Natural killer cell treated with Interleukin-12 subunit alpha and Interleukin-12 subunit beta and Interleukin-15 and Interleukin-18, amount 100 ng/mL, for 72 hours (primary cell): ENCODE results near the gene LIMS2. TPM values are rescaled to one million over a fixed set of nuclear protein-coding genes. Genes with fewer than 3 reads are reported as not detected.

Experiments
- ATAC-seq, 2 donors: fragments of 150-1000 bp; cut with Tn5 transposase in 1 of 2; sonication (Bioruptor Pico), chemical (Tn5 transposase) in 1 of 2; 2 replicates each; pipeline ENCODE4 v1.10.0; 2021
- DNase-seq: peaks from one replicate; pipeline ENCODE4 v3.0.0; 2022; ENCODE audit warnings: low spot score
- H3K27ac Mint-ChIP-seq, 2 donors: 1 replicate in 1 of 2; 2 replicates in 1 of 2; pipeline ENCODE4 v1.8.0; 2022; ENCODE audit warnings: mixed read lengths in 2 of 2, mild to moderate bottlenecking in 1 of 2, moderate library complexity in 1 of 2
- H3K27me3 Mint-ChIP-seq, 2 donors: 1 replicate in 1 of 2; 2 replicates in 1 of 2; pipeline ENCODE4 v1.8.0; 2022; ENCODE audit warnings: mixed read lengths in 2 of 2
- H3K36me3 Mint-ChIP-seq: one replicate; pipeline ENCODE4 v1.8.0; 2022; ENCODE audit warnings: mixed read lengths
- H3K4me1 Mint-ChIP-seq, 2 donors: 1 replicate in 1 of 2; 2 replicates in 1 of 2; pipeline ENCODE4 v1.8.0; 2022; ENCODE audit warnings: low read depth in 2 of 2, mixed read lengths in 2 of 2, mild to moderate bottlenecking in 1 of 2
- H3K4me3 Mint-ChIP-seq: one replicate; pipeline ENCODE4 v1.8.0; 2022; ENCODE audit warnings: mixed read lengths
- H3K9me3 Mint-ChIP-seq: 2 replicates; pipeline ENCODE4 v1.8.0; 2022; ENCODE audit warnings: mixed read lengths
- total RNA-seq, 2 donors: library from RNA; stranded (reverse); gene quantifications; one replicate each; pipeline ENCODE4 v1.2.3, GENCODE V29; 2022

LIMS2 gene, protein sequence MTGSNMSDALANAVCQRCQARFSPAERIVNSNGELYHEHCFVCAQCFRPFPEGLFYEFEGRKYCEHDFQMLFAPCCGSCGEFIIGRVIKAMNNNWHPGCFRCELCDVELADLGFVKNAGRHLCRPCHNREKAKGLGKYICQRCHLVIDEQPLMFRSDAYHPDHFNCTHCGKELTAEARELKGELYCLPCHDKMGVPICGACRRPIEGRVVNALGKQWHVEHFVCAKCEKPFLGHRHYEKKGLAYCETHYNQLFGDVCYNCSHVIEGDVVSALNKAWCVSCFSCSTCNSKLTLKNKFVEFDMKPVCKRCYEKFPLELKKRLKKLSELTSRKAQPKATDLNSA
- not detected for total RNA-seq

DNA sequence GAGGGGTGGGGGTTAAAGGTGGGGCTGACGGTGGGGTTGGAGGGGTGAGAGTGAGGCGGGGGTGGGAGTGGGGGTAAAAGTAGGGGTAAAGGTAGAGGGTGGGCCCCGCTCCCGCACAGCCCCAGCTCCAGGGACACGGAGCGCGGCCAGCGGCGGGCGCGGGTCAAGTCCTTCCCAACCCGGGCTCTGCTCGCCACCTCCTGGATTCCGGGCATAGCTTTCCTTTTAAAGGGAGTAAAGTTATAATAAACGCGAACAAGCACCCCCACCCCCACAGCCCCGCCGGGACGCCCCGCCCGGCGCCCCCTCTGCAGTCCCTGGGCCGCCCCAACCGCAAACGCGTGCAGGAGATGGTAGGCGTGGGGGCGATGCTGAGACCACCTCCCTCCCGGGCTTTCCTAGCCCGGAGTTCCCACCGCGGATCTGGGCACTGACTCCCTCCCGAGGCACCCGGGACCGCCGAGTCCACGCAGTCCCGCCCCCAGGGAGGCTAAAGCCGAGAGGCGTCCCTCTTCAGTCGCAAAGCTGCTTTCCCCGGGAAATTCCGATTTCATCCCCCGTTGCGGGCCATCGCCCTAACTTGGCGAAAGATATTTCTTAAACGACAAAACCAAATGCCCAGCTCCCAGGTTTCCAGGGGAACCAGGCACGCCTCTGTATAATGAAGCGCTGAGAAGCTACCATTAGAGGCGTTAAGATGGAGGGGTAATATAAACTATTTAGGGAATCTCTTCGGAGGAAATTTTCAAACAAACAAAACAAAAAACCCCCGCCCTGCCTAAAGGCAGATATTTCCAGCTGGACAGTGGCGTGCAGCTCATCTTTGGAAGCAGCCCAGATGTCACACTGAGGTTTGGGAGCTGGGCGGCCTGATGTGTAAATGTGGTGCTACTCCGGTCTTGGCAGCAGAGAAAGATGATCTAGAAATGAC lies at the start of gene LIMS2:
LIMS2 (minus strand) TSS at position 200 of the 931 bp plus-strand sequence. CDS start 506 bp downstream, outside the sequence.
- Mint-ChIP-seq H3K27me3 (peaks cover 45 to 52% of the 10 kb centered on the region in 2 donors), H3K27ac (no peak within 1 kb of the TSS)
- peak in 1 of 2 donors; percentile 28 for ATAC-seq

DNA sequence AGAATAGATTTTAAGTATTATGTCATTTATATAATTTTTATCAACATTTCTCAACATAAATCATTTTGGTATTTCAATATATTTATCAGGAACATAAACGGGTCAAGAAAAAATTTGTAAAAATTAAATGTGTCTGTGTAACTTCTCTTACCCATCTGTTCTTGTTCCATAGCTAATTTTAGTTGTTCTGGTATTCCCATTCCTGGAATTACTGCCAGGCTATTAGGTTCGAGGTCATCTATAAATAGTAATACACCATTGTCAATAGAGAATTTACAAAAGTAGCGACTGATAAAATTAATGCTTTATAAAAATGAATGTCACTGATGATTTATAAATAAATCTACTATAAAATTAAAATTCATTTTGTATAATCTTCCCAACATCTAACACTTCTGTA lies 47.5 kb upstream of the LIMS2 start:
- H3K27ac Mint-ChIP-seq = no peak overlapping the region
- no peak overlapping the region for H3K4me3 Mint-ChIP-seq
- DNase-seq = no peak
- peaks cover 18% of the 10 kb centered on the region for H3K36me3 Mint-ChIP-seq
- peaks cover 0 to 4% of the 10 kb centered on the region in 2 donors for H3K4me1 Mint-ChIP-seq
- H3K27me3 Mint-ChIP-seq = no peaks in the 10 kb centered on the region
- ATAC-seq = no peak
- no peaks in the 10 kb centered on the region for H3K9me3 Mint-ChIP-seq

More for the DNA sequence above, at the start of gene LIMS2:
- Mint-ChIP-seq H3K36me3 (no peaks in the 10 kb centered on the region), H3K4me1 (peaks cover 0 to 9% of the 10 kb centered on the region in 2 donors), H3K9me3 (no peaks in the 10 kb centered on the region), H3K4me3 (peak within 1 kb of the TSS; percentile 59)
- DNase-seq = no peak

DNA sequence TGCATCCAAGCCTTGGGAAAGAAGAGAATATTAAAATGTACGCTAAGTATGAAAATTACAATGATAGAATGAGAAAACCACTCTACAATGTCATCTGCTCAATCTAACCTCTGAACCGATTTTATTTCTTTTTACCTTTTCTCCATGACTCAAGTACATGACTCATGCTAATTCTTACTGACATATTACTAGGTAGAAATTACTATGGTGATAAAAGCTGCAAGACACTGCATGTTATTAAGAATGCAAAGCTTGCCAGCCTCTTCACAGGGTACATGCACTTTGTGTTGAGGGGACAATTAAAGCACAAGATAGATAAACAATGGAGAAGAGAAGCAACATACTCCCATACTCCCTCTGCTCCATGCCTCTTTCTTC lies 46.6 kb upstream of the LIMS2 start:
- DNase-seq (no peak), ATAC-seq (no peak)
- Mint-ChIP-seq H3K27ac (no peak overlapping the region), H3K27me3 (no peaks in the 10 kb centered on the region), H3K9me3 (no peaks in the 10 kb centered on the region), H3K4me3 (no peak overlapping the region), H3K36me3 (peaks cover 18% of the 10 kb centered on the region), H3K4me1 (peaks cover 0 to 4% of the 10 kb centered on the region in 2 donors)

DNA sequence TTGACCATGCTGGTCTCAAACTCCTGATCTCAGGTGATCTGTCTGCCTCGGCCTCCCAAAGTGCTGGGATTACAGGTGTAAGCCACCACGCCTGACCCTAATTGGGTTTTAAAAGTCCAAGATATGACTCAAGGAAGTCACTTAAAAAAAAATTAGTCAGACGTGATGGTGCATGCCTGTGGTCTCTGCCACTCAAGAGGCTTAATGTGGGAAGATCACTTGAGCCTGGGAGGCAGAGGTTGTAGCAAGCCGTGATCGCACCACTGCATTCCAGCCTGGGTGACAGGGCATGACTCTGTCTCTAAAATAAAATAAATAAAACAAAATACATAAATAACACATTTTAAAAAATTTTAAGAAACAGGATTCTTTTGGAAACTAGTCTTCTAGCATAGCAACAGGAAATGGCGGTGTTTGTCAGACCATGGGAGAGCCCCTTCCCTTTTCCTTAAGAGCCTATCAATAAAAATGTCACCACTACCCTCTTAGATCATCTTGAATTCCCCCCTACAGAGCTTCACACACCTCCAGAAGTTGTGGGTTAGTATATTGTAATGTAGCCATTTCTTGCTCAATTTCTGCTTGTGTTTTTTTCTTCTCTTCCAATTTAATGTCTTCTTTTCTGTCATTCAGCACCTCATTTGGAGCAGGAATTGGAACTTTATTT lies 46.1 kb upstream of the LIMS2 start:
- ATAC-seq = no peak
- H3K4me1 Mint-ChIP-seq = peaks cover 0 to 4% of the 10 kb centered on the region in 2 donors
- H3K36me3 Mint-ChIP-seq = peaks cover 22% of the 10 kb centered on the region

DNA sequence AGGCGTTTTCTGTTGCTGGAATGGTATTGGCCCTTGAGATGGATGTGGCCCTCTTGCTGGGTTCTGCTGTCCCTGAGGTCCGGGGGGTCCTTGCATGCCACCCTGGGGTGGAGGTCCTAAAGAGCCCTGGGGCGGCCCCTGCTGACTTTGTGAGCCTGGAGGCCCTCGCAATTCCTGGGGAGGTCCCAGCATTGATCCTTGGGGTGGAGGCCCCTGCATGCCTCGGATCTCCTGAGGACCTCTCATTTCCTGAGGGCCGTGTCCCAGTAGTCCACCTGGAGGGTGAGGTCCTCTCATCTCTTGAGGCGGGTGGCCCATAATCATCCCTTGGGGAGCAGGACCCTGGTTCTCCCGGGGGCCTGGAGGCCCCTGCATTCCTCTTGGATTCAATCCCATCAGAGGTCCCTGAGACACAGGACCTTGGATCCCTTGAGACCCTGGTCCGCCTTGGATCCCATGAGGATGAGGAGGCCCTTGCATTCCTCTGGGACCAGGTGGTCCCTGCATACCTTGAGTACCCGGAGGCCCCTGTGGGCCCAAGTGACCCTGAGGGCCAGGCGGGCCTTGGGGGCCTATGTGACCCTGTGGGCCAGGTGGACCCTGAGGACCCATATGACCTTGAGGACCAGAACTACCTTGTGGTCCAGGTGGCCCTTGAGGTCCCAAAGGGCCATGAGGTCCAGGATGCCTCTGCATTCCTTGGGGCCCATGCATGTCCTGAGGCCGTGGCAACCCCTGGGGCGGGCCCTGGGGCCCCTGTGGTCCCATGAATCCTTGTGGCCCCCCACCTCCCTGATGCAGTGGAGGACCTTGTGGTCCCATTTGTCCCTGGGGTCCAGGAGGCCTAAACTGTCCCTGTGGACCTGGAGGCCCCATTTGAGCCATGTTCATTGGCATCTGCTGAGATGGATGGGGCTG lies 44.2 kb upstream of the LIMS2 start:
- peaks cover 26% of the 10 kb centered on the region for H3K36me3 Mint-ChIP-seq
- peaks cover 0 to 7% of the 10 kb centered on the region in 2 donors for H3K4me1 Mint-ChIP-seq
- no peak for DNase-seq
- H3K27me3 Mint-ChIP-seq = no peaks in the 10 kb centered on the region
- no peak overlapping the region for H3K4me3 Mint-ChIP-seq
- no peaks in the 10 kb centered on the region for H3K9me3 Mint-ChIP-seq
- ATAC-seq = no peak
- no peak overlapping the region for H3K27ac Mint-ChIP-seq

More for the DNA sequence above, 46.1 kb upstream of the LIMS2 start:
- Mint-ChIP-seq H3K27me3 (no peaks in the 10 kb centered on the region), H3K9me3 (no peaks in the 10 kb centered on the region), H3K4me3 (no peak overlapping the region), H3K27ac (no peak overlapping the region)
- DNase-seq = no peak

DNA sequence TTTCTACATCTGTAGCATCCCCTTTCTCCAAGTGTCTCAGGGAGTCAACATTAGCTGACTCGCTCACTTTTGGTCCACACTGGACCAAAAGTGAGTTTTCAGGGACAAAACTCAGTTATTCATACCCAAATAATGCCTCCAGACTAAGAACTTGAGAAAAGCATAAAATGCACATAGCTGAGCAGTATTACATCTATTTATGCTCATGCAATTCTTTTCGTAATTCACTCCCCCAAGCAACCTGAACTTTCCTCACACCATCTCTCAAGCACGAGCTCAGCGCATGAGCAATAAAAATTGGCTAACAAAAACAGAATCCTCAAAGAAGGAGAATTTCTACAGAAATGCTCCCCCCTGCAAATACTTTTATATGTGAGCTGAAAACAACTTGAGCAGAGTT lies 42.9 kb upstream of the LIMS2 start:
- H3K36me3 Mint-ChIP-seq = peaks cover 24% of the 10 kb centered on the region
- no peak for DNase-seq
- H3K27ac Mint-ChIP-seq = no peak overlapping the region
- H3K9me3 Mint-ChIP-seq = no peaks in the 10 kb centered on the region
- peaks cover 0 to 7% of the 10 kb centered on the region in 2 donors for H3K4me1 Mint-ChIP-seq
- no peak overlapping the region for H3K4me3 Mint-ChIP-seq
- no peaks in the 10 kb centered on the region for H3K27me3 Mint-ChIP-seq
- no peak for ATAC-seq

DNA sequence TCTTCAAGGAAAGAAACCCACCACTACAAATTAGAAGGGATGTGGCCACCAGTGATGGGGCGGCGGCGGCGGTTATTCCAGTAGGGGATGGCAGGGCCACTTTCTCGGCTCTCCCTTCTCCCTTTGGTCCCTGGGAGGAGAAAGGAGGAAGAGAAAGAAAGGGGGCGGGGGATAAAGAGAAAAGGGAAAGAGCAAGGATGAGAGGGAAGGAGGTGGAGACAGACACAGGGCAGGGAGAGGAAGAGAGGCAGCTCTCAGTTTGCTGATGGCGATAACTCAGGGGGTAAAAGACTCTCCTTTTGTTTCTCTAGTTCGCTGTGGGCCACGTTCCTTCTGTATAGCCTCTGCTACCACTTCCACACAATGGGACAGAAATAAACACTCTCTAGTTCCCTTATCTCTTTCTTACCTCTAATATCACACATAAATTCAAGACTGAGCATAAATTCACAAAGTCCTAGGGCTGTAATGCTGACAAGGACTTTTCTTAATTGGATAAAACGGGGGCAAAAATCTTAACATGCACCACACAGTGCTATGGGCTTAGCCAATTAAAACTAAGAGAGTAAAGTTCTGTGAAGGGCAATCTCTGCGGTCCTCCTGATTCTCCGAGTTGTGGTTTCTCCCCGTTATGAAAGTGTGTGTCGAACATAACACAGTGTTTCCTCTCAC lies 40.6 kb upstream of the LIMS2 start:
- H3K36me3 Mint-ChIP-seq = peaks cover 16% of the 10 kb centered on the region
- no peak for ATAC-seq
- DNase-seq = no peak

DNA sequence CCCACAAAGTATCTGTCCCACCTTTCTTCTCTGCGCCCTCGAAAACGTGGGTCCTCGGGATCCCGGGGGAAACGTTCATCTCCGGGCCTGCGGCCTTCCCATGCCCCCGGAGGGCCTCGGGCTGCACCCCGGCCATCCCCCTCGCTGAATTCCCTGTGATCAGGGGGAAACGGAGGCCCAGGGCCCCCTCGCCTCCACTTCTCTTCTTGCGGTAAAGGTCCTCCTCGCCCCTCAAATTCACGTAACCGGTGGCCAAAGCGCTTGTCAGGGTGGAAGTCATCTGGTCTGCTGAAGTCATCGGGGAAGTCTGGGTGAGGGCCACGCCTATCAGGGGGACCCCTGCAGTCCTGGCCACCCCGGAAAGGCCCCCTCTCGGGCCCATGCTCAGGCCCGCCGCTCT lies 38.2 kb upstream of the LIMS2 start:
- peaks cover 0 to 6% of the 10 kb centered on the region in 2 donors for H3K4me1 Mint-ChIP-seq
- H3K4me3 Mint-ChIP-seq = no peak overlapping the region
- H3K27me3 Mint-ChIP-seq = no peaks in the 10 kb centered on the region
- H3K36me3 Mint-ChIP-seq = peaks cover 20% of the 10 kb centered on the region
- H3K27ac Mint-ChIP-seq = no peak overlapping the region
- ATAC-seq (no peak), DNase-seq (no peak)
- no peaks in the 10 kb centered on the region for H3K9me3 Mint-ChIP-seq

More for the DNA sequence above, 40.6 kb upstream of the LIMS2 start:
- Mint-ChIP-seq H3K9me3 (no peaks in the 10 kb centered on the region), H3K4me3 (no peak overlapping the region), H3K4me1 (peaks cover 0 to 4% of the 10 kb centered on the region in 2 donors), H3K27ac (peak overlapping the region in 1 of 2 donors; percentile 4), H3K27me3 (no peaks in the 10 kb centered on the region)

DNA sequence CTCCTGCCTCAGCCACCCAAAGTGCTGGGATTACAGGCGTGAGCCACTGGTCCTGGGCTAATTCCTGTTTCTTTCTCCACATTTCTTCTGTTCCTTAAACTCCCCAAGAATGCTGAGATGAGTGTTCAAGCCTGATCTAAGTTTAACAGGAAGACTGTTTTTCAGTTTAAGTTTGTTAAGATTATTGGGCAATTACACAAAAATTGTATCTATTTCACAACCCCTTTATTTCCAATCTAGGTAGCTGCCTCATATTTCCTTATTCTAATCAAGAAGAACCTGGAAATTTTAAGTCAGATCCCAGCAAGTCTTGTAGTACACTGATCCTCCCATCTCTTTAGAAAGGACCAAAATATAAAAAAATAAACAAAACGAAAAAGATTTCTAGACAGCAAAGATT lies 37.7 kb upstream of the LIMS2 start:
- no peak overlapping the region for H3K27ac Mint-ChIP-seq
- no peak for DNase-seq
- no peaks in the 10 kb centered on the region for H3K9me3 Mint-ChIP-seq

DNA sequence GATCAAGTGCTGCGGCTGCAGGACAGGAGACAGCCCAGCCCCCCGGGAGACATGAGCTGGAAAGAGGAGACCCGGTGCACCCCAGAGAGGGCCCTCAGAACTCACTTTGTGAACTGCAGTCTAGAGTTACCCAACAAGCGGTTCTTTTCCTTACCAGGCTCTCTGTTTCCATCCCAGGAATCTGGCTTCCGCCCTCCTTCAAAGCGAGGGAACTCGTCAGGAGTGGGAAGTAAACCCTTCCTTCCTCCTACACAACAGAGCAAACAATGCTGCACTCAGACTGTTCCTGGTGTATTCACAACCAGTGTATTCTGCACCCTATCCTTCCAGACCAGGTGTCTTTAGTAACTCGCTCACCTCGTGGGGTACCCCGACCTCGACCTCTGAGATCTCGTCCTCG lies 34.0 kb upstream of the LIMS2 start:
- Mint-ChIP-seq H3K4me3 (no peak overlapping the region), H3K36me3 (peaks cover 12% of the 10 kb centered on the region), H3K27ac (no peak overlapping the region), H3K27me3 (no peaks in the 10 kb centered on the region), H3K9me3 (no peaks in the 10 kb centered on the region), H3K4me1 (peaks cover 11 to 17% of the 10 kb centered on the region in 2 donors)
- ATAC-seq = no peak
- DNase-seq = no peak

More for the DNA sequence above, 37.7 kb upstream of the LIMS2 start:
- Mint-ChIP-seq H3K4me1 (peaks cover 0 to 6% of the 10 kb centered on the region in 2 donors), H3K27me3 (no peaks in the 10 kb centered on the region), H3K4me3 (no peak overlapping the region), H3K36me3 (peaks cover 20% of the 10 kb centered on the region)
- ATAC-seq = no peak

DNA sequence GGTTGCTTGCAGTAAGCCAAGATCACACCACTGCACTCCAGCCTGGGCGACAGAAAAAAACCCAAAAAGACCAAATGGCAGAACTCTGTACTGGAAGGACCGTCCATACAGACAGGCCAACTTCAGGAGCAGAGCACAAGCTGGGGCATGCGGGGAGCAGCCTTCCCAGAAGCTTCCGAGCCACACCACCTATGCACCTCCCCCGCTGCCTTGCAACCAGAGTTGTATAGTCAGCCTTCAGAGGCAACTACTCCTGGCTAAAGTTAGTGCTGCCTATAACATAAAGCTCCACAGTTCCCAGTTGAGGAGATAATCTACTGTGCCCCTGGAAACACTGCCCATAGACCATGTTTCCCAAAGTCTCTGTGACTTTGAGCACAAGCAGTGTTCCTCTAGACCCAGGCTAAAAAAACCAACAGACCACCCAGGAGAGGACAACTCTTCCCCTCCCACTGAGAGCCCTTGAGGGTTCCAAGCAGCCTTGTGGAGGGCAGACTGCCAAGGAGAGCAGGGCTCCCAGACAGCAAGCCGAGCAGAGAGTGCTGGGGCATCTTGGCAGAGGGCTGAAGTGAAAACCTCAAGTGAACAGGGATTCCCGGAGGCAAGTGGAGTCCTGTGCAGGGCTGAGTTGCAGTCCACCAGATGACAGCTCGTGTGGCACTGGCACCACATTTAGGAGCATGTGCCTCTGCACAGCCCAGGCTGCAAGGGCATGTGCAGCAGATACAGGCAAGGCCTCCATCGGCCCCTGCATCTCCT lies 32.7 kb upstream of the LIMS2 start:
- no peak overlapping the region for H3K4me3 Mint-ChIP-seq
- peaks cover 15 to 19% of the 10 kb centered on the region in 2 donors for H3K4me1 Mint-ChIP-seq
- H3K9me3 Mint-ChIP-seq = no peaks in the 10 kb centered on the region
- H3K27me3 Mint-ChIP-seq = no peaks in the 10 kb centered on the region
- H3K36me3 Mint-ChIP-seq = peaks cover 12% of the 10 kb centered on the region
- peak in 1 of 2 donors; percentile 38 for ATAC-seq
- H3K27ac Mint-ChIP-seq = no peak overlapping the region
- no peak for DNase-seq
